AG09309 (cell line): ENCODE data around the gene ADGRG6.

Source experiments
- DNase-seq: peaks from one replicate; pipeline ENCODE4 v3.0.0-alpha.2; 2010; ENCODE audit warnings: low read depth
- H3K4me3 ChIP-seq: 2 replicates; pipeline ENCODE4 v1.5.1; 2011; ENCODE audit warnings: mild to moderate bottlenecking, low read depth, low read length, moderate library complexity; ENCODE audit not compliant: control insufficient read depth
- CTCF ChIP-seq: IDR thresholded peaks from 2 replicates; pipeline ENCODE4 v1.5.1; 2011; ENCODE audit warnings: mild to moderate bottlenecking, low read depth, low read length, inconsistent platforms; ENCODE audit not compliant: insufficient read depth, control insufficient read depth; ENCODE audit errors: missing control alignments

Gene ADGRG6

GRCh38 chr6:142398353-142398752, 96.5 kb downstream of the ADGRG6 start:
- no peak for DNase-seq
- no peak for TF ChIP-seq CTCF
- H3K4me3 ChIP-seq = no peak overlapping the region

GRCh38 chr6:142399739-142400138, 97.9 kb downstream of the ADGRG6 start:
- TF ChIP-seq CTCF = no peak
- H3K4me3 ChIP-seq = no peak overlapping the region
- no peak for DNase-seq

GRCh38 chr6:142400495-142400894, 98.7 kb downstream of the ADGRG6 start:
- TF ChIP-seq CTCF = no peak
- DNase-seq = no peak

GRCh38 chr6:142401838-142402237, 100.0 kb downstream of the ADGRG6 start:
- no peak for TF ChIP-seq CTCF
- H3K4me3 ChIP-seq = no peak overlapping the region
- DNase-seq = no peak

More at GRCh38 chr6:142400495-142400894, 98.7 kb downstream of the ADGRG6 start:
- no peak overlapping the region for H3K4me3 ChIP-seq

- no peak for DNase-seq
- no peak overlapping the region for H3K4me3 ChIP-seq
- TF ChIP-seq CTCF = no peak
Observed at GRCh38 chr6:142404751-142405150, 102.9 kb downstream of the ADGRG6 start.

GRCh38 chr6:142406131-142406530, 104.3 kb downstream of the ADGRG6 start:
- DNase-seq = no peak
- H3K4me3 ChIP-seq = no peak overlapping the region
- no peak for TF ChIP-seq CTCF
